HTR-8/SVneo (cell line): Measurements from ENCODE around the gene MARCHF4.
"Not testable (repeated sequence)": the region's sequence is repeated elsewhere in the genome, so short reads cannot be mapped to it uniquely, and the experiment has no call there.

Experiments used
- DNase-seq: peaks from one replicate; pipeline ENCODE4 v3.0.0; 2011; ENCODE audit warnings: low spot score, mixed read lengths; ENCODE audit not compliant: insufficient read length
- FAIRE-seq: peaks from 2 replicates; lab custom pipeline; 2011; peaks lifted over from hg19 to GRCh38; lab: Jason Lieb, UNC

The MARCHF4 gene

DNA sequence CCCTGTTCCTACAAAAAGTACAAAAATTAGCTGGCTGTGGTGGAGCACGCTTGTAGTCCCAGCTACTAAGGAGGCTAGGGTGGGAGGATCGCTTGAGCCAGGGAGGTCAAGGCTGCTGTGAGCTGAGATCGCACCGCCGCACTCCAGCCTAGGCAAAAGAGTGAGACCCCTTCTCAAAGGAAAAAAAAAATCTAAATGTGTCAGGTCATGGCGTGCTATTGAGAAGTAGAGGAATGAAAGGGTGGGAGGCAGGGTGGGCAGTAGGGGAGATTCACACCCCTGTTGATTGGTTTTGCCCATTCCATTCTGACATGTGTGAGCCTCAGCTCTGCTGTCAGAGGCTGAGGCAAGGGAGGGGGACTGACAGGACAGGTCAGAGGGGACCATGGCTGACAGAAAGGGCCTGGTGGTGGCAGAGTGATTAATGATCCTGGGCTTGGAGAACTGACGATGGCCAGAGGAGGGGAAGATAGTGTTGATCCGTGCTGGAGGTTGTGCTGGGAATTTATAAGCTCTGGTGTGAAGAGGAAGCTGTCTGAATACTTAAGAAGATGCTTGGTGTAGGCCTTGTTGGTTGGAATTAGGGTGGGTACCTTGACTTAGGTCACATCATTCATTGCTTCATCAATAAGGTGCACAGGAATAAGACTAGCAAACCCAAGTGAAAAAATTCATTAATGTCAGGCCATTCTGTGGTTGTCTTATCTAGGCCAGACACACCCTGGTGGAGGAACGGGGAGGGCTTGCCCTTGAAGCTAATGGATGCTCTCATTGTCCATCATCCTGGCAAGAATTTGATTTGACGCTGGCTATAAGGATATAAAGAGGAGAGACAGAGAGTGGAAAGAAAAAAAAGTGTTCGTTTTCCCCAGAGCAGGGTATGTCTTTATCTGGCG, 20.9 kb upstream of the MARCHF4 start:
- FAIRE-seq, result no peak
- no peak for DNase-seq

DNA sequence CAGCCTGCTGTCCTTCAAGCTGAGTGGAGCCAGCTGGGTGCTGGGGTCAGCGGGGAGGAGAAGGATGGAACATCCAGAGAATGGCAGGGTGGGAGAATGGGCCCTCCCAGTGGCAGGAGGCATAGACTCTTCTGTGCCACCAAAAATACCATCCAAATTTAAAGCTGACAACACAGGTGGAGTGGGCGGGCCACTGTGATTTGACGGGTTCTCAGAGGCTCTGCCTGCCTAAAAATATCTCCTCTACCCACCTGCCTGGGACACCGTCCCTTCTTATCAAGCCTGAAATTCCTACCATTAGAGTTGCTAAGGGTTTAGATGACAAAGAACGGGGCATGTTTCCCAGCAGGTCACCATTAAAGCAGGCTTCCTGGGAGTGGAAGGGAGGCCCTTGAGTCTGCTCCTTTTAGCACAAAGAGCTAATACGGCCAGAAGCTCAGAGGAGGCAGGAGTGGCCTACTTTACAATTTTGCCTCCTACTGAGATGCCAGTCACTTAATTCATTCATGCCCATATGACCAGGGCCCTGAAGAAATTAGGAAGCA, 19.8 kb upstream of the MARCHF4 start:
- no peak for DNase-seq
- no peak for FAIRE-seq

DNA sequence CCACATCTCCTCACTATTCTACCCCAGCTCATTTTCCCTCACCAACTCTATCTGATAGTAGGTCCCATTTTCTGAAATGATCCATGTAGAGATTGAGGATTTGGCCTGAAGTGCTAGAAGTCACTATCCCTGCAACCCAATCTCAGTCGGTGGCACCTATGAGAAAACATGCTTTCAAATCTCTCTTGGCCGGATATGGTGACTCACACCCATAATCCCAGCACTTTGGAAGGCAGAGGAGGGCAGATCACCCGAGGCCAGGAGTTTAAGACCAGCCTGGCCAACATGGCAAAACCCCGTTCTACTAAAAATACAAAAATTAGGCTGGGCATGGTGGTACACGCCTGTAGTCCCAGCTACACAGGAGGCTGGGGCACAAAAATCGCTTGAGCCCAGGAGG, 19.1 kb upstream of the MARCHF4 start:
- DNase-seq (peak; percentile 33), FAIRE-seq (no peak)

DNA sequence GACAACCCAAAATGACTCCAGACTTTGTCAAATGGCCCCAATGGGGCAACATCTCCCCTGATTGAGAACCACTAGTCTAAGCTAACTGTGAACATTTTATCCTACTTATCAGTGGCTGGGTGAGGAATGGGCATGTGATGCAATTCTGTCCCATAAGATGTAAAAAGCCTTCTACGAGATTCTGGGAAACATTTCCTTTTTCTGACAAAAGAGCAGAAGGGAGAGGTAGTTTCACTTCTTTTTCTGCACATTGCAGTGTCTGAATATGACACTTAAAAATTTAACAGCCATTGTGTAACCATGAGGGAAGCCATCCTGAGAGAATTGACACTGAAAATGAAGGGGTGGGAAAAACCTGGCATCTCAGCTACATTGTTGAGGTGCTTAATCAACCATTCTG, 17.3 kb upstream of the MARCHF4 start:
- FAIRE-seq (no peak), DNase-seq (no peak)

DNA sequence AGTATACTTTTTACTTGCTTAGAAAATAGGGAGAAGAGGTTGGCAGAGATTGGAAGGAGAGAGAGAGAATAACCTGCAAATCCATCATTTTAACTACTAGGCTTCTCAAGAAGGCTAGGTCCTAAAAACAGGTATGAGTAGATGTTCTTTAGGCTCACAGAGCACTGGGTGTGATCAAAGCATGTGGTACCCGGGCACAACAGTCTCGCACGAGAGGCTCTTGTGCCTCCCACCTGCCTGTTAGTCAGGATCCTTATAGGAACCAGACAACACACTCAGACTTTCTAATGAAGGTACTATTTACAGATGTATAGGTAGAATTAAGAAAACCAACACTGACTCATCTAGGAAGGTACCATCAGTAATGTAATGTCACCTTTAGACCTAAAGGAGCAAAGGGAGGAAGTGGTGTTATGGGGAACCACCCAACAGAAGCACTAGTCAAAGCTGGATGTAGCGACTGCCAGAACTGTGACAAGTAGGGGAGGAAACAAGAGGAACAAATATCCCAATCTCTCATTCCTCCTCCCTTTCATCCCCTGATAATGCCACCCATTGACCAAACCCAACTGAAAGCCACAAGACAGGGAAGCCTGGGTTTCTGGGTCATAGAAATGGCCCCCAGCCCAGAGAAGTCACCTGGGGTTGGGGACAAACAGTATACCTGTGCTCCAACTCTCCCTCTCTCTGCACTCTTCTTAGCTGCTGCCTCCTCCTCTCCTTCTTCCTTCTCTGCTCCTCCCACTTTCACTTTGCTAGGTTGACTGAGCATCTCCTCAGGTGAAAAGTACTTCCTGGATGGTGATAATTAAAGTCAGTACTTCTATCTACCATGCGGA, 16.0 kb upstream of the MARCHF4 start:
- FAIRE-seq (no peak), DNase-seq (no peak)

DNA sequence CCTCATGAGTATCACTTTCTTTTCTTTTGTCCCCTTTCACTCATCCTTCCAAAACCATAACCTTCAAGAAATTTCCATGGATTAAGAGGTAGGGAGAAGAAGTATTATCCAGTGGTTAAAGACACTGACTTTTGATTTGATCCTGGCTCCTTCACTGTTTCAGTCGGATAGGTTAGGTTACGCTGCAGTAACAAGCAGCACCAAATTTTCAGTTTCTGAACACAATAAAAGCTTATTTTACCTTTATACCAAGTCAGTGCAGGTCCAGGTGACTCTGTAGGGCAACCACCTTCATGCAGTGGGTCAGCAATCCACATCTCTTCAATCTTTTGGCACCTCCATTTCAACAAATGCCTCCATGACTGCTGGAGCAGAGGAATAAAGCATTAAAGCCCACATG, 15.0 kb upstream of the MARCHF4 start:
- DNase-seq, result no peak
- no peak for FAIRE-seq

DNA sequence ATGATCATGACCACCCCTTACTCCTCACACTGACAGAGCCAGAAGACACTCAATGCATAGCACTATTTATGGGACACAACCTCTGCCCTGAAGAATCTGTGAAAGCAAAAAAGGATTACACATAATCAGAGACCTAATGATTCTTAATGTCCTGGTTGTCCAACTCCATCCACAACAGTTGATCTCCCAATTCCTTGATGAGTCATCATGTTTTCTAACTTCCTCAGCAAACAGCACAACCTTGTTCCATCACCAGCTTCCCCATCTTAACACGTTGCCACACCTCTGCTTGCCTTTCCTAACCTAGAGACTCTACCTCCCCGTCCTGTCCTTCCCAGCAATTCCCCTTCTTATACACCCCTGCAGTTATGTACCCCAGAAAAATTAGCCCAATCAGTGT, 13.2 kb upstream of the MARCHF4 start:
- FAIRE-seq (no peak), DNase-seq (no peak)

DNA sequence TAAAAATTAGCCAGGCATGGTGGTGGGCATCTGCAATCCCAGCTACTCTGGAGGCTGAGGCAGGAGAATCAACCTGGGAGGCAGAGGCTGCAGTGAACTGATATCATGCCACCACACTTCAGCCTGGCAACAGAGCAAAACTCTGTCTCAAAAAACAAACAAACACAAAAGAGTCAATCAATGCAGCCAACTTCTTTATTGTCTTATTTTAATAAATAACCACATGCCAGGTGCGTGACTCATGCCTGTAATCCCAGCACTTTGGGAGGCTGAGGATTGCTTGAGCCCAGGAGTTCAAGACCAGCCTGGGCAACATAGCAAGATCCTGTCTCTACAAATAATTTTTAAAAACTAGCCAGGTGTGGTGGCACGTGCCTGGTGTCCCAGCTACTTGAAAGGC, 12.1 kb upstream of the MARCHF4 start:
- FAIRE-seq, DNase-seq: not testable (repeated sequence)

DNA sequence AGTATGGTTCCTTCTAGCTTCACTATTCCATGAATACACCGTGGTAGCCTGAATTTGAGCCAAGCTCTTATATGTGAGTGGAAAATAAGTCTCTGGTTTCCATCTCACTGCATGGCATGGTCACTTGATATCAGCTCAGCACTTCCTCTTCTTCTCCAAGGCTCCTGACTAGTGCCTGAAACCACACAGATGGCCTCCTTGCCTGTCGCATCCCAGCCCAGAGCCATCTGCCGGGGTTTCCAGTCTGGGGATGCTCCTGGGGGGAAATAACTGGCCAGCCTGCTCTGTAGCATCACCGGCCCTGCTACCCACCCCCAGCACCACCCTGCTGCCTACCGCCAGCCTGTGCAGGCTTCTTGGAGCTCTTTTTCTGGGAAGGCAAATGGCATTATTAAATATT, 7.7 kb upstream of the MARCHF4 start:
- FAIRE-seq (no peak), DNase-seq (no peak)

DNA sequence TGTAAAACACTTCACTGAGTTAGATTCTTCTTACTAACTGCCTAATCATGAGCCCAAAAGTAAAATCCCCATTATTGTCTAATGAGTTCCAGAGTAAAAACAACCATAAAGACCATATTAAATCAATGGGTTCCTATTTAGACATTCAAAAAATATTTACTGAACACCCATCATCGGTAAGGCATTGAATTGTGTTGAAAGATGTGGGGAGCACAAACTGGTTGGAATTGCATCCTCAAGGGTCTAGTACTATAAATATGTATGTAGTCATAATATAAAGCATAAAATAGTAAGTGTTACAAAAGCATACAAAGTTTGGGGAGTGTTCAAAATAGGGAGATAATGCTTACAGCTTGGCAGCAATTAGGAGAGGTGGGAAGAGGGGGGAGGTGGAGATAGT, 3.0 kb upstream of the MARCHF4 start:
- no peak for DNase-seq
- no peak for FAIRE-seq

DNA sequence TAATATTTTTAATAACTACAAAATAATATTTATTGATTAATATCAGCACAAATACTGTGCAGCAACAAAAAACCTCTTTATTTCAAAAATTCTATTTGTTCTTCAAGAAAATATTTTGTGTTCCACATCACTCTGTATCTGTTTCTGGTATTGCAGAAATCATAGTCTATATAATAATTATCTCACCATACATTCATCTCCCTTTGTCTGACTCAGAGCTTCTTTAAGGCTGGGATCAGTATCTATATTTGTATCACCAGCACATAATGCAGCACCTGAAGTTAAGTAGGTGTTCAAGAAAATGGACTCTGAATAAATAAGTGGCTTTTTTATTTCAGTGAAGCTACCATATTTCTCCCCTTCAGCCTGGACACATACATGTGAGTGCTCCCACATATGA, 1.6 kb upstream of the MARCHF4 start:
- no peak for FAIRE-seq

DNA sequence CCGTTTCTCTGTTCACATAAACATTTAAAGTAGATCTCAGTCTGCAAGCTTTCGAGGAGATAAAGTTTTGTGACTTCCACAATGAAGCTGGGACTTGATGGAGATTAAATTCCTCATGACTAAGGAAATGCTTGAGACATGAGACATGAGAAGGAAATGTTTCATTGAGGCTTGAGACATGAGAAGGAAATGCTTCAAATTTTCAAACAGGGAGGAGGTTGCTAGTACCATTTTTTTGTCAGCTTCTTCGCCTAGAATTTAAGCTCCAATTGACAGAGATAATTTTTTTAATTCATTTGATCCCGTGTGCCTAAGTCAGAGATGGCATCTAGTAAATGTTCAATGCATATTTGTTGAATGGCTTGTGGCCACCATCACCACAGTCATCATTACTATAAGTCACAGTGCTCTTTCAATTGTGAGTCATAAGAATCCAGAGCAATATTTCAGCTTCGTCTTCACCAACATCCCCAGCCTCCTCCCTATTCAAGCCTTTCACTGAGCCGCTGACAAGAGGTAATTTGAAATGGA, 543 bp upstream of the MARCHF4 start:
- FAIRE-seq, result peak; percentile 20
- DNase-seq, result peak; percentile 30

More for the DNA sequence above, 1.6 kb upstream of the MARCHF4 start:
- DNase-seq, result no peak

DNA sequence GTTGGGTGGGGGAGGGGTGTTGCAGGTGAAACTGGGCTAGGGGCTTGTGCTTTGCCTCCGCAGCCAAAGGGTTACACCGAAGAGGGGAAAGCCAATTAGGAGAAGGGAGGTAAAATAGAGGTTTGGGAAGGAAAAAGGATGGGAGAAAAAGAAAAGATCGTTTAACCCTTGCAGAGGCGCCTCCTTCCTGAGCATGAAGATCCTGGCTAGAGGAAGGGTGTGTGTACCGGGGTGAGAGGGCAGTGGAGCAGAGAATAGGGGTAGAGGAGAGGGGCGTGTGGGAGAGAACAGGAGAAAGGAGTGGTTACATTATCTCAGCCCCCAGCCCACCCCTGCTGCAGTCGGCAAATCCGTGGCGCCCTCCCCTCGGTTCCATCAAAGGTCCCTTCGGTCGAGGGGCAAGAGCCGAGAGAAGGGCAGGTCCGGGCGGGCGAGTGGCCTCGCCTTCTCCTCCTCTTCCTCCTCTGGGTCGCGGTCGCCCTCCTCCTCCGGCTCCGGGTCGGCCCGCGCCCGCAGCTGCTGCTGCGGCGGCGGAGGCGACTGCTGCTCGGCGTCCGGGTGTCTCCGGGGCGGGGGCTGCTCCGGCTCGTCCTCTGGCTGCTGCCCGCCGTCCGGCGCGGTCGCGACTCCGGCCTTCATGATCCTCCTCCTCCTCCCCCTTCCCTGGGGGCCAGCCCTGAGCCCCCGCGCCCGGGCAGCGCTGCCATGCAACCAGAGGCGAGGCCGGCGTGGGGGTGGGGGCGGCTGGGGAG, 1.1 kb downstream of the MARCHF4 start:
- no peak for FAIRE-seq
- no peak for DNase-seq

DNA sequence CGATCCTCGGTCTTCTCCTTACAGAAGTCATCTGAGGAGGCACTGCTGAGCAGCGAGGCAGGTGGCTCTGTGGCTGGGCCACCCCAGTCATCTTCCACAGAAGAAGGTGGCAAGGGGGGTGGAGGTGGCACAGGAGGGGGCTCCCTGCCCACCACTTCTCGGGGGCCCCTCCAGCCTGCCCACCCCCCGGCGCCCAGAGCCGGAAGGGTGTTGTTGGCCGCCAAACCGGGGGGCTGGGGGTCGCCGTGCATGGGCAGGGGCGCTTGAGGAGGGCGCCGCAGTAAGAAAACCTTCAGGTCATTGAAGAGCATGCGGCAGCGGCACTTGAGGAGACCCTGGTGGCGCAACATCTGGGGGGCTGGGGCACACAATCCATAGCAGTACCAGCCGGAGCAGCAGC, 2.5 kb downstream of the MARCHF4 start:
- FAIRE-seq (no peak), DNase-seq (no peak)

DNA sequence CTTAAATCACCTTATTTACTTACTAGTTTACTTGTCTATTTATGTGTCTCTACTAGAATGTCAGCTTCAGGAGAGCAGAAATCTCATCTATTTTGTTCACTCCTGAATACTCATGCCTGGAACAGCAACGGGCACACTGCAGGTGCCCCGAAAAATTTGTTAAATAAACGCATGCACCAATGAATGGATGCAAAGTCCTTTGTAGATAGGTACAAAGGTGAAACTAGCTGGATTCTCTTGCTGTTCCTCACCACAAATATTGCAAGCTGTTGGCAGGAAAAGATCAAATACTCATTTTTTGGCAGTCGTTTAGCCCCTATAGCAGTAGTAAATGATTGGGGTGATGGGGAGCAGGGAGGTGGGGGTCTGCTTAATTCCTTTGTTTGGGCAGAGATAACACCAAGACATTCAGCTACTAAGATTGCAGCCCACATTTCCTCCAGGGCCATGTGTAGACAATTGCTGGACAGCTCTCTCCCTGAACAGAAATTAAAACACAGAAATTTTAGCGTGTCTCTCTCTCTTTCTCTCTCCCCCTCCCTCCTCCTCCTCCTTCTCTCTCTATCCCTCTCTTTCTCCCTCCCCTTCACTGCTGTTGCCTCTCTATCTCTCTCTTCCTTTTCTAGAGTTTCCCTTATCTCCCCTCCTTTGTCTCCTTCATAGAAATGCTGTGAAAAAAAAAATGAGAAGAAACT, 5.4 kb downstream of the MARCHF4 start:
- no peak for FAIRE-seq

DNA sequence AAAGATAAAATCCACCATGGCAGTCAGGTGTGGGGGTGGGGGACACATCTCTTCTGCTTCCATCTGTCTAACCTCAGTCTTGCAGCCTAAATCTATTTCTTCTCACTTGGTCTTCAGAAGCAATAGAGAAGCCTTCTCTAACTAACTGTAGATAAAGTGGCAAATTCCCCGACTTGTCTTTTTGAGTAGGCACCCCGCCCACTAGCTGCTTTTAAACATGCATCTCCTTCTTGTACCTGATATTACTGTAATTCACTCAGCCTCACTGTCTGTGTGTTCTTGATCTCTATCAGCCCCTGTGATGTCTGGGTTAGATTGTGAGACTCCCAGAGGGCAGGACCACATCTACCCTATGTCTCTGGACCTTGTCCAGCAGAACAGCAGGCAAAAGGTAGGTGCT, 6.8 kb downstream of the MARCHF4 start:
- FAIRE-seq (no peak), DNase-seq (no peak)

More for the DNA sequence above, 5.4 kb downstream of the MARCHF4 start:
- DNase-seq, result no peak

DNA sequence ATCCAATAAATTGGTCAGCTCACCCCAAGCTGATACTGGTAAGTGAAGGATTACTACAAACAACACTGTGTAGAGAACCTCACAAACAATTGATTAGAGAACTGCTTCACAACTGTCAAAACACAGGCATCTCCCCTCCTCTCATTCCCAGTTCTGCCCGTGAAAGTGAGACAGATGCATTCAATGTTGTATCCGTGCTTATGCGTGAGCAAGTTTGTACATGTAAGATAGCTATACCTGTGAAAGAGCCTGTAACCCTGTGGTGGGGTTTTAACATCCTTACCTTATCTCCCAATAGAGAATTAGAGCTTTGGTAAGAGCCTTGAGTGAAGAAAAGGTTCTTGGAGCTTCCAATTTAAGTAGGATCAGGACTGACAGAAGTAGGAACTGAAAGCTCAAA, 9.1 kb downstream of the MARCHF4 start:
- DNase-seq (no peak), FAIRE-seq (no peak)

DNA sequence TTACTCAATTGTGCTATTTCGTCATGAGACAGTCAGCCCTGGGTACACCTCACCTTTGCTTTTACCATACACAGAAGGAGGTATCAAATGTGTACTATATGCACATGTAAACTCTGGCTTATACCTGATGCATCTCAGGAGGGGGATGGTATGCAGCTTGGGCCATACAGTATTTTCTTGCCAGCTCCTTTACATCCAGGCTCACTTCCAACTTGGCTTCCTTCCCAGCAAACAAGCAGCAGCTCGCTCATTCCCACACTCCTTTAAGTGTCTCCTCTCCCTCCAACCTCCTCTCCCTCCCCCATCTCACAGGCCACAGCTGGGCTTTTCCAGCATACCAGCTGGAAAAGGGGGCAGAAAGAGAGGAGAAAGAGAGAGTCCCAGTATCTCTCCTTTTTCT, 9.6 kb downstream of the MARCHF4 start:
- FAIRE-seq, result peak; percentile 66
- DNase-seq, result peak; percentile 56

DNA sequence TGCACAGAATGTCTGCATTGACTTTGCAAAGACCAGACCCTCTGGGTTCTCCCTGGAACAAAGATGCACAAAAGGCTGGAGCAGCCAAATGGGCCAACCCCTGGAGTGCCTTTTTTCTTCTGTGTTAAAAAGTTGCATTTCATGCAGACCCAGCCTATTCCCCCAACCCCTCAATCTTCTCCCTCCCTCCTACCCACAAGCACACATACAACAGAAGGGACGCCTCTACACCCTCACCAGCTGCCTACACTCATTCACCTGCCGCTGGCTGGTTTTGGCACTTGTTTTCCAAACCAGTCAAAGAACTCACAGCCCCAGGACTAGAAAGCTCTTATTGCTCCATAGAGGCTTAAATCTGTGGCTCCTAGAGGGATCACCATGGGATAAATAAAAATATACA, 16.6 kb downstream of the MARCHF4 start:
- FAIRE-seq (no peak), DNase-seq (no peak)
